OCI-LY1 (cell line): ENCODE data around the gene PEAK1.

Source experiments
- CTCF ChIP-seq: fragments of 200-600 bp; sonication (generic), shearing (Covaris generic); IDR thresholded peaks from 2 replicates; pipeline ENCODE4 v1.5.1; 2017; ENCODE audit warnings: mild to moderate bottlenecking, antibody characterized with exemption, low read length, moderate library complexity, mixed read lengths
- EZH2 ChIP-seq: fragments of 200-600 bp; sonication (generic), shearing (Covaris generic); IDR thresholded peaks from 2 replicates; pipeline ENCODE4 v1.8.0; 2017; ENCODE audit warnings: borderline replicate concordance, mixed run types, mild to moderate bottlenecking, antibody characterized with exemption, low read length, moderate library complexity, mixed read lengths

- TF ChIP-seq CTCF (no peak), EZH2 (no peak)
Observed at GRCh38 chr15:77097248-77097721, 322.6 kb downstream of the PEAK1 start.
